ENCODE results near the gene SLC5A6.
"Not testable (repeated sequence)": the region's sequence is repeated elsewhere in the genome, so short reads cannot be mapped to it uniquely, and the experiment has no call there.

The SLC5A6 gene

GRCh38 chr2:27203741-27204140 is 8.3 kb downstream of the SLC5A6 start:
- no peak for DNase-seq

- no peak for DNase-seq
Observed at GRCh38 chr2:27202854-27203253, 9.2 kb downstream of the SLC5A6 start.

GRCh38 chr2:27201675-27202074 is 10.4 kb downstream of the SLC5A6 start:
- no peak for DNase-seq

- no peak for DNase-seq
Observed at GRCh38 chr2:27199241-27199640, 12.8 kb downstream of the SLC5A6 start.

- no peak for DNase-seq
Observed at GRCh38 chr2:27198627-27199026, 13.4 kb downstream of the SLC5A6 start.

- not testable (repeated sequence) for DNase-seq
Observed at GRCh38 chr2:27198068-27198467, 14.0 kb downstream of the SLC5A6 start.

GRCh38 chr2:27195799-27196198 is 16.3 kb downstream of the SLC5A6 start:
- not testable (repeated sequence) for DNase-seq

- DNase-seq = no peak
Observed at GRCh38 chr2:27194538-27195354, 17.3 kb downstream of the SLC5A6 start.

GRCh38 chr2:27191070-27191829 is 20.8 kb downstream of the SLC5A6 start:
- no peak for DNase-seq

- no peak for DNase-seq
Observed at GRCh38 chr2:27189989-27190388, 22.1 kb downstream of the SLC5A6 start.

GRCh38 chr2:27186613-27187345 is 25.3 kb downstream of the SLC5A6 start:
- no peak for DNase-seq

GRCh38 chr2:27185331-27186026 is 26.6 kb downstream of the SLC5A6 start:
- DNase-seq = no peak

GRCh38 chr2:27184115-27184514 is 28.0 kb downstream of the SLC5A6 start:
- DNase-seq = no peak

GRCh38 chr2:27182346-27182745 is 29.7 kb downstream of the SLC5A6 start:
- DNase-seq = no peak

GRCh38 chr2:27179344-27180000 is 32.6 kb downstream of the SLC5A6 start:
- DNase-seq = no peak

GRCh38 chr2:27178469-27178868 is 33.6 kb downstream of the SLC5A6 start:
- no peak for DNase-seq

GRCh38 chr2:27177441-27178351 is 34.4 kb downstream of the SLC5A6 start:
- DNase-seq = no peak

- DNase-seq = not testable (repeated sequence)
Observed at GRCh38 chr2:27175781-27176180, 36.3 kb downstream of the SLC5A6 start.

- DNase-seq = no peak
Observed at GRCh38 chr2:27175330-27175729, 36.7 kb downstream of the SLC5A6 start.

GRCh38 chr2:27174638-27175037 is 37.4 kb downstream of the SLC5A6 start:
- DNase-seq = no peak

- no peak for DNase-seq
Observed at GRCh38 chr2:27171351-27171848, 40.7 kb downstream of the SLC5A6 start.
